Measurements from ENCODE around the gene SEMA5B.

The SEMA5B gene

DNA sequence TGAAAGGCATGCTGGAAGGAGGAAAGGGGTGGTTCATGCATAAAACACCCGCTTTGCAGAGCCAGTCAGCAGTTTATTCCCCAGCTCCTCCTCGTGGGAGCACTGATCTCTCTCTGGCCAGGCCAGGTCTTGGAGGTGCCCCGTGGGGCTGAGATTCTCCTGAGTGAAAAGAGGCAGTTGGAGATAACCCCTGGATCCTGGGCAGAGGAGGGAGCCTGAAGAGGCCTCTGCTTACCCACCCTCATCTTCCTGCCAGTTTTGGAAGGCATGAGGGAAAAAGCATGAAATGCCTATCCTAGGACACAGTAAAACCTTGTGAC, 108.3 kb downstream of the SEMA5B start:
- no peak overlapping the region for H3K4me3 ChIP-seq (ENCODE audit: low read depth, low read length)
- TF ChIP-seq, protein P1, sequence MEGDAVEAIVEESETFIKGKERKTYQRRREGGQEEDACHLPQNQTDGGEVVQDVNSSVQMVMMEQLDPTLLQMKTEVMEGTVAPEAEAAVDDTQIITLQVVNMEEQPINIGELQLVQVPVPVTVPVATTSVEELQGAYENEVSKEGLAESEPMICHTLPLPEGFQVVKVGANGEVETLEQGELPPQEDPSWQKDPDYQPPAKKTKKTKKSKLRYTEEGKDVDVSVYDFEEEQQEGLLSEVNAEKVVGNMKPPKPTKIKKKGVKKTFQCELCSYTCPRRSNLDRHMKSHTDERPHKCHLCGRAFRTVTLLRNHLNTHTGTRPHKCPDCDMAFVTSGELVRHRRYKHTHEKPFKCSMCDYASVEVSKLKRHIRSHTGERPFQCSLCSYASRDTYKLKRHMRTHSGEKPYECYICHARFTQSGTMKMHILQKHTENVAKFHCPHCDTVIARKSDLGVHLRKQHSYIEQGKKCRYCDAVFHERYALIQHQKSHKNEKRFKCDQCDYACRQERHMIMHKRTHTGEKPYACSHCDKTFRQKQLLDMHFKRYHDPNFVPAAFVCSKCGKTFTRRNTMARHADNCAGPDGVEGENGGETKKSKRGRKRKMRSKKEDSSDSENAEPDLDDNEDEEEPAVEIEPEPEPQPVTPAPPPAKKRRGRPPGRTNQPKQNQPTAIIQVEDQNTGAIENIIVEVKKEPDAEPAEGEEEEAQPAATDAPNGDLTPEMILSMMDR (IDR thresholded peaks at IDR 0.05; ENCODE audit: low read depth, low read length), result no peak

DNA sequence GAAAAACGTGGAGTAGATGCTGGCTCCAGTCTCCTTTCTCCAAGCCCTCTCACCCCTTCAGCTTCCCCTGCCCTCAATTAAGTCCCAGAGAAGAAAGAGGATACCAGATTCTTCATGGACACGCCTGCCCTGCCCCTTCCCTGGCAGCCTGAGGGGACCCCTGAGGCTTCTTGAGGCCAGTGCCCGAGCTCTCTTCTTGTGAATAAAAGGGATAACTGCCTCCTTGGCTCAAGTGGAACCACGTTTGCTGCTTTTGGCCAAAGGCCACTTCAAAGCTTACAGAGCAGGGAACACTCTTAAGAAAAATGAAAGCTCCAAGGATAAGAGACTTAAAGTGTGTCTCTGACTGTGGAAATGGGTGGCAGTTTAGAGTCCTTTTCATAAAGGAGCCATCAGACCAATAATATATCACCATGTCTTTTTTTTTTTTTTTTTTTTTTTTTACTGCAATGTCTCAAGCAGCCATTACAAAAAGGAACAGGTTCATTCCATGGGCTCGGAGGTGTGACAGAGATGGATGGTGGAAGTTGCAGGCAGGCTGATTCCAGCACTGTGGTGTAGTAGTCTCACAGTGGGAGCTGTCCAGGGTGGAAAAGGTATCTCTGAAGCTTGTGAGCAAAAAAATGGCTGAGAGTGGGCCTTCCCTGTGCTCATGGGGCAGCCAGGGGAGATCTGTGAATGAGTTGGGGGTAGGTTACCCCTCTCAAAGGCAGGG, 108.8 kb downstream of the SEMA5B start:
- H3K4me3 ChIP-seq (ENCODE audit: low read depth, low read length), result no peak overlapping the region
- TF ChIP-seq, protein P1 (IDR thresholded peaks at IDR 0.05; ENCODE audit: low read depth, low read length), result no peak

GRCh38 chr3:122917412-122917811, 110.2 kb downstream of the SEMA5B start:
- TF ChIP-seq, protein P1 (IDR thresholded peaks at IDR 0.05; ENCODE audit: low read depth, low read length), result no peak

DNA sequence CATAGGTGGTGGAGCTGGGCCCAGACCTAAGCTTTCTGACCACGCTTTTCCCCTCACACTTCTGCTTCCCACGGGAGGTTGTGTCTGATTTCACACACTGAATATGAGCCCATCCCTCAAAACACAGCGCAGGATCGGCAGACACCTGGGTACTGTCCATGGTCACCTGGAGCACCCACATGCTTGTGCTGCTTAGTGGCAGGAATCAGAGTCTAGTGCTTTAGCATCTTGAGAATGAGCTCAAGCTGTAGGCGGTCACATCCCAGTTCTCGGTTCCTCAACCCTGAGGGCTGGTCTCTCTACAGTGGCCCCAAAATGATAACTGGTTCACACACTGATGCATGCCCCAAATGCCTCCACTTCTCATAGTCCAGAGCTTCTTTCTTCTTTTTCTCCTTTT, 111.0 kb downstream of the SEMA5B start:
- H3K4me3 ChIP-seq (ENCODE audit: low read depth, low read length), result no peak overlapping the region
- TF ChIP-seq, protein P1 (IDR thresholded peaks at IDR 0.05; ENCODE audit: low read depth, low read length), result no peak

More at GRCh38 chr3:122917412-122917811, 110.2 kb downstream of the SEMA5B start:
- no peak overlapping the region for H3K4me3 ChIP-seq (ENCODE audit: low read depth, low read length)

DNA sequence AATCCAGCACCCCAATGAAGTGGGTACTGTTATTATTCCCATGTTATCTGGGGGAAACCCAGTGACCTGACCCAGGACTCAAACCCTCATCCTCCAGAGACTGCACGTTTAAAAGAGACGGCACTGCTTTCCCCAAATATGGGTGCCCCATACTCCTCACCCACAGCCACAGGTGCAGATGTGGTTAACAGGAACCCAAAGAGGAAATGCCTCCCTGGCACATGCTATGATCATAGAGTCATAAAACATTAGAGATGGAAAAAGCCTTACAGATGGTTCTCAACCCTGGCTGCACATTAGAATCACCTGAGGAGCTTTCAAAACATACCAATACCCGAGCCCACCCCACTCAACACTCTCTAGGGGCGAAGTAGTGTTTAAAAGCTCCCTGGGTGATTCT, 111.5 kb downstream of the SEMA5B start:
- TF ChIP-seq, protein P1 (IDR thresholded peaks at IDR 0.05; ENCODE audit: low read depth, low read length), result no peak
- no peak overlapping the region for H3K4me3 ChIP-seq (ENCODE audit: low read depth, low read length)

GRCh38 chr3:122915300-122916055, 112.1 kb downstream of the SEMA5B start:
- TF ChIP-seq, protein P1 (IDR thresholded peaks at IDR 0.05; ENCODE audit: low read depth, low read length), result no peak
- H3K4me3 ChIP-seq (ENCODE audit: low read depth, low read length), result no peak overlapping the region

DNA sequence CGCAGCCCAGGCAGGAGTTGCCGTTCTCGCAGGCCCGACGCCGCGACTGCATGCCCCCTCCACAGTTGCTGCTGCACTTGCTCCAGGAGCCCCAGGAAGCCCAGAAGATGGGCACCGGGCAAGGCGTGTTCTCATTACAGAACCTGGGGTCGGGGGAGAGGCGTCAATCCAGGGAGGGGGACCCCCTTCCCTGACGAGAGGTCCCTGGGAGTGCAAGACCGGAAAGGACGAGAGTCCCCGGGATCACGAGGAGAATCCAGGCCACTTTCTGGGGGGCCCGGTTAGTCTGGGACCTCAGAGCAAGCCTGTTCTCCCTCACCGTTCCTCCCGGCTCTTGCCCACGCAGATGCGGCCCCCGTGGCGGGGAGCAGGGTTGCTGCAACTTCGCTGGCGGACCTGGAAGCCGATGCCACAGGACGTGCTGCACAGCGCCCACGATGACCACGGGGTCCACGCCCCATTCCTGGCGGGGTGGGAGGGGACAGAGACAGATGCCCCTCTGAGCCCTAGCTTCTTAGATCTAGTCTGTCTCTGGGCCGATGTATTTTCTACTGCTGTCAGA, 113.9 kb downstream of the SEMA5B start:
- H3K4me3 ChIP-seq (ENCODE audit: low read depth, low read length), result no peak overlapping the region
- TF ChIP-seq, protein P1 (IDR thresholded peaks at IDR 0.05; ENCODE audit: low read depth, low read length), result no peak

Measured in WI38 (cell line).